ENCODE measurements around the gene IL21R. TPM values are rescaled to one million over a fixed set of nuclear protein-coding genes. Genes with fewer than 3 reads are reported as not detected.

The IL21R gene
- total and polyA plus RNA-seq, 12 donors = 0.08 to 2.6 (median 0.42) TPM; not detected in 1

DNA sequence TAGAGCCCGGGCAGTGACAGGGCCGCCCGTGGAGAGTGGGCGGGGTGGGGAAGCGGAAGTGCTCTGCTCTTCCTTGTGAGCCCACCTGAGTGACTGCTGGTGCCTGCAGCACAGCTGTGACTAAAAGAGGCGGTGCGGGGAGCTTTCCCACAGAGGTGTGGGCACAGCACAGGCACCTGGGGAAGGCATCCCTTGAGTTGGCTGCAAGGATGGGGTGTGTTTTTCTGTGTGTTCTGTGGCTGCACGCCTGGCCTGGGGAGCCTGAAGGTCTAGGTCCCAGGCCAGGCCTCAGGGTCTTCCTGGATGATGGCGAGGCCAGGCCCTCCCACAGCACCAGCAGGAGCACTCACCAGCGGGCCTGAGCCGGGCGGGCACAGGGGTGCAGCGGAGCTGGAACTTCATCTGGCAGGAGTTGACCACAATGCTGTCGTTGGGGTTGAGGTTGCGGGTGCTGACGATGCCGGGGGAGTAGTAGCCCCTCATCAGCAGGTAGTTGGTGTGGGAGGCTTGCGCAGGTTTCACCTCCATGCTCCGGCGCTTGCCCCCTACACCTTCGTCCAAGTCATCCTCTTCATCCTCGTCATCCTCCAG is 67.1 kb downstream of the IL21R start:
- DNase-seq = no peak
- no peaks in the 10 kb centered on the region for H3K9me3 ChIP-seq (replicated peaks in 1 of 3)
- H3K4me1 ChIP-seq (replicated peaks in 1 of 2) = peaks cover 4 to 10% of the 10 kb centered on the region in 2 donors
- no peak overlapping the region for H3K4me3 ChIP-seq
- TF ChIP-seq CTCF (IDR thresholded peaks at IDR 0.05) (no peak), POLR2A (IDR thresholded peaks at IDR 0.05) (no peak)
- peaks cover 0 to 92% of the 10 kb centered on the region in 2 donors for H3K36me3 ChIP-seq (replicated peaks in 1 of 2)
- intact Hi-C loops (cut with DNase I) = loop anchor here in 1 of 2 donors (10.0 kb wide), 2 partner anchors 244 to 294 kb away; no protein-coding TSS in a partner anchor
- no peaks in the 10 kb centered on the region for H3K27me3 ChIP-seq
- H3K27ac ChIP-seq = no peak overlapping the region
- 94 to 97% (median 96%) methylated on average over 13 to 22 of the region's 22 CpGs for WGBS, 4 donors

- peaks cover 0 to 92% of the 10 kb centered on the region in 2 donors for H3K36me3 ChIP-seq (replicated peaks in 1 of 2)
- no peak overlapping the region for H3K4me3 ChIP-seq
- intact Hi-C loops (cut with DNase I) = no loop called here
- peak; percentile 78 to 97 (median 95) for DNase-seq
- H3K4me1 ChIP-seq (replicated peaks in 1 of 2) = peaks cover 4 to 10% of the 10 kb centered on the region in 2 donors
- H3K27ac ChIP-seq = peak overlapping the region; percentile 28 to 83 (median 51)
- no peaks in the 10 kb centered on the region for H3K9me3 ChIP-seq (replicated peaks in 1 of 3)
- peak in 3 of 6 experiments; percentile 15 to 25 (median 24) for TF ChIP-seq CTCF (IDR thresholded peaks at IDR 0.05)
- TF ChIP-seq POLR2A (IDR thresholded peaks at IDR 0.05) = peak in 1 of 2 donors; percentile 8
- H3K27me3 ChIP-seq = no peaks in the 10 kb centered on the region
- WGBS, 4 donors = 46 to 54% (median 47%) methylated on average over 21 to 28 of the region's 28 CpGs
Measured at GRCh38 chr16:27470567-27471431, 68.8 kb downstream of the IL21R start.

DNA sequence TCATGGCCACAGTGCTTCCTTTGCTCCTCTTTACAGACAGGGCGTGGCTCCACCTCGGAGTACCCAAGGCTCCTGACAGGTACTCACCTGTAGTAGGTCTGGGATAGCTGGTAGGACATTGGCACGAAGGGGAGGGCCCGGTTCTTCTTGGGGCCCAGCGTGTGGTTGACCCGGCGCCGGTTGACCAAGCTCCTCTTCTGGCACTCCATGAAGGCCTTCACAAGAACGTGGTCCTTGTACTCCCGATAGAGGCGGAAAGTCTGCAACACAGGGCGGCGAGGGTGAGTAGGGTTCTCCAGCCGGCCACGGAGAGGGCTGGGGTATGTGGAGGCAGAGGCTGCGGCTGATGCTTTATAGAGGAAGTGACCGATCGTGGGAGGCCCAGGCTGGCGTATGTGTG is 69.7 kb downstream of the IL21R start:
- Histone ChIP-seq H3K9me3 (replicated peaks in 1 of 3) (no peaks in the 10 kb centered on the region), H3K27ac (peak overlapping the region in 4 of 5 donors; percentile 13 to 83 (median 53)), H3K4me1 (replicated peaks in 1 of 2) (peaks cover 4 to 10% of the 10 kb centered on the region in 2 donors), H3K36me3 (replicated peaks in 1 of 2) (peaks cover 0 to 90% of the 10 kb centered on the region in 2 donors), H3K4me3 (no peak overlapping the region), H3K27me3 (no peaks in the 10 kb centered on the region)
- DNase-seq = no peak
- intact Hi-C loops (cut with DNase I) = no loop called here
- 94 to 97% (median 95%) methylated on average over 16 to 19 of the region's 19 CpGs for WGBS, 4 donors
- no peak for TF ChIP-seq POLR2A (IDR thresholded peaks at IDR 0.05)
- TF ChIP-seq CTCF (IDR thresholded peaks at IDR 0.05) = no peak

All from adrenal gland (tissue), 12 donors.